CD4-positive, alpha-beta T cell treated with Interleukin-17A for 4 hours (primary cell): ENCODE results near the gene CATSPER3.
"Not testable (repeated sequence)": the region's sequence is repeated elsewhere in the genome, so short reads cannot be mapped to it uniquely, and the experiment has no call there.

Experiments used
- DNase-seq: peaks from one replicate; pipeline ENCODE4 v3.0.0-alpha.2; 2020; ENCODE audit warnings: mixed read lengths

The CATSPER3 gene

DNA sequence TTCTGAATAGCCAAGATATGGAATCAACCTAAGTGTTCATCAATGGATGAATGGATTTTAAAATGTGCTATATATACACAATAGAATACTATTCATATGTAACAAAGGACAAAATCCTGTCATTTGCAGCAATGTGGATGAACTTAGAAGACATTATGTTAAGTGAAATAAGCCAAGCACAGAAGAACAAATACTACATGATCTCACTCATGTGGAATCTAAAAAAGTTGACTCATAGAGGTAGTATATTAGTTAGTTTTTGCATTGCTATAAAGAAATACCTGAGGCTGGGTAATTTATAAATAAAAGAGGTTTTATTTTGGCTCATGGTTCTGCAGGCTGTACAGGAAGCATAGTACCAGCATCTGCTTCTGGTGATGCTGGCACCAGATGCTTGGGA, 8.1 kb downstream of the CATSPER3 start:
- DNase-seq, result no peak

DNA sequence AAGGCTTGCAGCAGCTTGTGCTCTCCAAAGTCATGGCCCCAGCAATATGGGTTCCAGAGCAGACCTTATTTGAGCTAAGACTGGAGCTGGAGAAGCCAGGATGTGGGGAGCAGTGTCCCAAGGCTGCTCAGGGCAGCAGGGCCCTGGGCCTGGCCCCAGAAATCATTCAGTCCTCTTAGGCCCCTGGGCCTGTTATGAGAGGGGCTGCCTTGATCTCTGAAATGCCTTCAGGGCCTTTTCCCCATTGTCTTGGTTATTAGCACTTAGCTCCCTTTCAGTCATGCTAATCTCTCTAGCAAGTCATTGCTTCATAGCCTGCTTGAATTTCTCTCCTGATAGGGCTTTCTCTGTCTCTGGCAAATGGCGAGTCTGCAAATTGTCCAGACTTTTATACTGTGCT, 9.1 kb downstream of the CATSPER3 start:
- DNase-seq, result no peak

DNA sequence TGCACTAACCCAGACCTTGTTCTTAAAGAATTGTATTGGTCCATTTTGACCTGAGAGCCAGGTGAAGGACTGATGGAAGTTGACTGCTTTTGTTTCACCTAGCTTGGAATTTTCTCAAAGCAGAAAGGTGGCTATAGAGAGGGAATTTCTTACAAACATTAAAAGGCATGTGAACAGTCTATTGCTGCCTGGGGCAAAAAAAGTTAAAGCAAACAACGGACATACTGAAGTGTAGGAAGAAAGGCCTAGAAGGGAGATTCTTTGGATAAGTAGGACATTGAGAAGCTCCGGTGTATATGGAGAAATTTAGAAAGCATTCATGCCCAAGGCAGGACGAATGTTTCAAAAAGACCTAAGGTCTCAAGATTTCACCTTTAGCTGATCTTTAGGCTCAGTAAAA, 11.7 kb downstream of the CATSPER3 start:
- no peak for DNase-seq

DNA sequence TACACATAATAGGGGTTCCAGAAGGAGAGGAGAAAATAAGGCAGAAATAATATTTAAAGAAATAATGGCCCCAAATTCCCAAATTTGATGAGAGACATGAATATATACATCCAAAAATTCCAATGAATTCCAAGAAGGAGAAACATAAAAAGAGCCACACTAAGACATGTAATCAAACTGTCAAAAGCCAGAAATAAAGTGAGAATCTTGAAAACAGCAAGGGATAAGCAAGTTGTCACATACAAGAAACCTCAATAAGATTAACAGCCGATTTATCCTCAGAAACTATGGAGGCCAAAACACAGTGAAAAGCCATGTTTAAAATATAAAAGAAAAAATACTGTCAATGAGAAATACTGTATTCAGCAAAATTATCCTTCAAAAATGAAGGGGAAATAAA, 14.5 kb downstream of the CATSPER3 start:
- DNase-seq, result no peak

DNA sequence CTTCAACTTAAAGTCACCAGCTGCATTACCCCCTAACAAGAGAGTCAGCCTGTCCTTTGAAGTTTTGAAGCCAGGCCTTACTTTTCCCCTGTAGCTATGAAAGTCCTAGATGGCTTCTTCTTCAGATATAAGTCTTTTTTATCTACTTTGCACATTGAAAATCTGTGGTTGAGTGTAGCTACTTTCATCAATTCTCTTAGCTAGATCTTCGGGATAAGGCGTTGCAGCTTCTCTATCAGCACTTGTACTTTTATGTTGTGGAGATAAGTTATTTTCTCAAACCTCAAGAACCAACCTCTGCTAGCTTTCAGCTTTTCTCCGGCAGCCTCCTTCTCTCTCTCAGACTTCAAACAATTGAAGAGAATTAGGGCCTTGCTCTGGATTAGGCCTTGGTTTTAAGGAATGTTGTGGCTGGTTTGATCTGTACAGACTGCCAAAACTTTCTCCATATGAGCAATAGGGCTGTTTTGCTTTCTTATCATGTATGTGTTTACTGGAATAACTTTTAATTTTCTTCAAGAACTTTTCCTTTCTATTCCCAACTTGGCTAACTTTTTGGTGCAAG, 21.6 kb downstream of the CATSPER3 start:
- DNase-seq, result no peak

DNA sequence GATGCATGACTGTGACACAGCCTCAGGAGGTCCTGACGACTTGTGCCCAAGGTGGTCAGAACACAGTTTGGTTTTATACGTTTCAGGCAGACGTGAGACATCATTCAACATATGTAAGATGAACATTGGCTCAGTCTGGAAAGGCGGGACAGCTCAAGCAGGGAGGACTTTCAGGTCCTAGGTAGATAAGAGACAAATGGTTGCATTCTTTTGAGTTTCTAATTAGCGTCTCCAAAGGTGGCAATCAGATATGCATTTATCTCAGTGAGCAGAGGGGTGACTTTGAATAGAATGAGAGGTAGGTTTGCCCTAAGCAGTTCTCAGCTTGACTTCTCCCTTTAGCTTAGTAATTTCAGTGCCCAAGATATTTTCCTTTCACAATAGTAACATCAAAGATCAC, 22.5 kb downstream of the CATSPER3 start:
- not testable (repeated sequence) for DNase-seq

DNA sequence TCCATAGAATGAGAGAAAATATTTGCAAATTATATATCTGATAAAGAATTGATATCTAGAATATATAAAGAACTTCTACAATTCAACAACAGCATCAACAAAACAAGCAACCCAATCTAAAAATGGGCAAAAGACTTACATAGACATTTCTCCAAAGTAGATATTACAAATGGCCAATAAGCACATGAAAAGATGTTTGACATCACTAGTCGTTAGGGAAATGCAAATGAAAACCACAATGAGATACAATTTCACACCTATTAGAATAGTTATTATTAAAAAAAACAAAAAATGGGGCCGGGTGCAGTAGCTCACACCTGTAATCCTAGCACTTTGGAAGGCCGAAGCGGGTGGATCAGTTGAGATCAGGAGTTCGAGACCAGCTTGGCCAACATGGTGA, 24.4 kb downstream of the CATSPER3 start:
- DNase-seq, result no peak

DNA sequence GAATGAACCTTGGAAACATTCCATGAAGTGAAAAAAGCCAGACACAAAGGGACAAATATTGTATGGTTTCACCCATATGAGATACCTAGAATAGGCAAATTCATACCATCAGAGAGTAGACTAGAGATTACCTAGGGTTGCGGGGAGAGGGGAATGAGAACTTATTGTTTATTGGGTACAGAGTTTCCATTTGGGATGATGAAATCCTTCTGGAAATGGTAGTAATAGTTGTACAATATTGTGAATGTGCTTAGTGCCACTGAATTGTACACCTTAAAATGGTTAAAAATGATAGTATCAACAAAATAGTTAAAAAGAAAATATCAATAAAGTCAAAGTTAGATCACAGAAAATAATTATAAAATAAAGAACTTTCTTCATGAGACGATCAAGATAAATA, 25.5 kb downstream of the CATSPER3 start:
- DNase-seq, result no peak

DNA sequence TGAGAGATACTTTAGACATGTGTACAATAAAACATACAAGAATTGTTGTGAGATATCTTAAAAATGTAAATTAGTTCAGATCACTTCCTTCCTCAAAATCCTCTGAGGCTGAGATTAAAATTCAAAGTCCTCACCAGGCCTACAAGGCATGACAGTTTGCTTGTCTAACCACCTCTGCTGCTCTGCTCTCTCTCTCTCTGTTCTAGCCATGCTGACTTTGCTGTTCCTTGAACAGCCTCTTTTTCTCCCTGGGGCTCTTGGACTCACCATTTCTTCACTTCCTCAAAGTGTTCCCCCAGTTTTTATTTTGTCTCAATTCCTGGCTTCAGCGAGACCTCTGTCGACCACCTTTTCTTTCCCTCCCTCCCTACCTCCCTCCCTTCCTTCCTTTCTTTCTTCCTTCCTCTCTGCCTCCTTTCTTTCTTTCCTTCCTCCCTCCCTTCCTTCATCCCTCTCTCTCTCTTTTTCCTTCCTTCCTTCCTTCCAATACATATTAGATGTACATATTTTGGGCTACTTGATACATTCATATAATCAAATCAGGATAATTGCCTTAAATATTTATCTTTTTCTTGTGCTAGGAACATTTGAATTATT, 27.0 kb downstream of the CATSPER3 start:
- DNase-seq, result no peak

DNA sequence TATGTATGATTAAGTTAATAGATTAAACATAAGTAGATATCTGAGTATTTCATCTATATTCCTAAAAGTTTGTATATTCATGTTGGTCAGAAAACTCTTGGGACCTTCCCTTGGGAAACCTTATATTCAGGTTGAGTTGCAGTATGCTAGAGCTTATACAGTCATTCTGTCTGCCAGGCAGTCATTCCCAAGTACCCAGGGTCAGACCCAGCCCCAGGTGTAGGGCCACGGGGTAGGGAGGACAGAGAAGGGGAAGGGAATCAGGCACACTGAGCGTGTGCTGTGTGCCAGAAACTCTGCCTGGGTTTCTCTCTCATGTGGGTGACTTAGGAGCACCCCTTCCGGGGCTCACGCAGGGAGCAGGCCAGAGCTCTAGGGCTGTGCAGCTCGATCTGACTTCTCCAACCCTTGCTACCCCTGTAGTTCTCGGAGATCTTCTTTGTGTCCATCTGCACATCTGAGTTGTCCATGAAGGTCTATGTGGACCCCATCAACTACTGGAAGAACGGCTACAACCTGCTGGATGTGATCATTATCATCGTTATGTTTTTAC, 28.2 kb downstream of the CATSPER3 start:
- no peak for DNase-seq

DNA sequence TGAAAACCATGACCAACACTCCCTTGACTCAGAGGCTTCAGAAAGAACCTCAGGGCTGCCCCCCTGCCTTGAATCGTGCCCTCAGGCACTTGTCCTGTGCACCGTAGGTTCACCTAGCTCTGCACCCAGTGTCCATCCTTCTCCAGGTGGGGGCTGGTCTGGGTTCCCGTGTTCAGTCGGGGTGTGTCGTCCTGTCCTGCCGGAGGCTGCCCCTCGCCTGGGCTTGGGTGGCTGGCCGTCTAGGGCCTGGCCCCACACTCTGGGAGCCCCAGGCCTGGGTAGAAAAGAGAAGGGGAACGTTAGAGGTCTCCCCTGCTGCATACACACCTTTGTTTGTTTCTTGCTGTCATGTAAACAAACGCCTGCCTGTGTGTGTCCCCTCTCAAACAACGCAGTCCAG, 29.3 kb downstream of the CATSPER3 start:
- no peak for DNase-seq

DNA sequence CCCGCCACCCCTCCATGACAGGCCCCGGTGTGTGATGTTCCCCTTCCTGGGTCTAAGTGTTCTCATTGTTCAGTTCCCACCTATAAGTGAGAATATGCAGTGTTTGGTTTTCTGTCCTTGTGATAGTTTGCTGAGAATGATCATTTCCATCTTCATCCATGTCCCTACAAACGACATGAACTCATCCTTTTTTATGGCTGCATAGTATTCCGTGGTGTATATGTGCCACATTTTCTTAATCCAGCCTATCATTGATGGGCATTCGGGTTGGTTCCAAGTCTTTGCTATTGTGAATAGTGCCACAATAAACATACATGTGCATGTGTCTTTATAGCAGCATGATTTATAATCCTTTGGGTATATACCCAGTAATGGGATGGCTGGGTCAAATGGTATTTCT, 30.4 kb downstream of the CATSPER3 start:
- DNase-seq, result not testable (repeated sequence)

DNA sequence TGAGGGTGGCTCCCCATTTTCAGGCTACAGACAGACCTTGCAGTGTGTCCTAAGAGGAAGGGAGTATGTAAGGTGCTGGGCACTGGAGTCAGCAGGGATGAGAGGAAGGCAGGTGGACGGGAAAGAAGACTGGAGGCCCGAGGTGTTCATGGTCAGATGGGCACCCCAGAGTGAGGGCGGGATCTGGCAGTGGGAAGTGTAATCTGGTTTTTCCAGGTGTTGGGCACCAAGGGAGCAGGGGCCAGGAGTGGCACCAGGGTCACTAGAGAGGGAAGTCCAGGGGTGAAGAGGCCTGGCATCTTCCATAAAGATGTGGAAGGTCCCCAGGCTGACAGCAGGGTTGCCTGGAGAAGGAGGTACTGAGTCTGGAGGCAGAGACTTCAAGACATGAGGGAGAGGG, 36.7 kb downstream of the CATSPER3 start:
- DNase-seq, result no peak

DNA sequence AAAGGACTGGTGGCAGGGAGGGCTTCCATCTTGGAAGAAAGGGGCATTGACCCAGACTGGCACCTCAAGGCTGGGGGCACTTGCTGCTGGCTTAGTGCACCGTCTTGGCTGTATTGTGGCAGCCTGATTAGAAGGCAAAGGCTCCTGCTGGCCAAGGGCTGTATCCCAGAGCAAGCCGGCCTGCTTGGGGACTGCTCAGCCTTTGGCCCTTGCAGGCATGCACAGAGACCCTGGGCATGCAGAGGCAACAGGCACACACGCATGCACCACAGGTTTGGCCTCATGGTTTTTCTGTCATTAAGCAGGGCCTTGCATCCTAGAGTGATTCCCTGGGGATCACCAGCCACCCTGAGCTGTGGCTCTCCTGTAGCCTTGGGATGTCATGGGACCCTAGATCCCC, 37.4 kb downstream of the CATSPER3 start:
- DNase-seq, result no peak

DNA sequence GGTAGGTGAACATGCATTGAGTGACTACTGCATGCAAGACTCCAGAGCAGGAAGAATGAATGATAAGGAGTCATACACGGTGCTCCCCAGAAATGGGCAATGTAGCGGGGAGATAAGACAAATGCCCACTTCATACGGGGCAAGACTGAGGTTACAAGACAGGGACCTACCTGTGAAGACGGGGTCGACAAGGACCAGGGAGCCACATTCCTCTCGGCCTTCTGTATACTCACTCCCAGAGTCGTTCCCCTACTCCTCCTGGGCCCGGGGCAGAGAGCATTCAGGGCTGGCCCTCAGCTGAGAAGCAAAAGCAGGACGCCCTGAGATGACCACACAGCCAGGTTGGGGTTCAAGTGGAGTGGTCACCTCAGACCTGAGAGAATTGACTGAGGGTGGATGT, 39.6 kb downstream of the CATSPER3 start:
- DNase-seq, result no peak

DNA sequence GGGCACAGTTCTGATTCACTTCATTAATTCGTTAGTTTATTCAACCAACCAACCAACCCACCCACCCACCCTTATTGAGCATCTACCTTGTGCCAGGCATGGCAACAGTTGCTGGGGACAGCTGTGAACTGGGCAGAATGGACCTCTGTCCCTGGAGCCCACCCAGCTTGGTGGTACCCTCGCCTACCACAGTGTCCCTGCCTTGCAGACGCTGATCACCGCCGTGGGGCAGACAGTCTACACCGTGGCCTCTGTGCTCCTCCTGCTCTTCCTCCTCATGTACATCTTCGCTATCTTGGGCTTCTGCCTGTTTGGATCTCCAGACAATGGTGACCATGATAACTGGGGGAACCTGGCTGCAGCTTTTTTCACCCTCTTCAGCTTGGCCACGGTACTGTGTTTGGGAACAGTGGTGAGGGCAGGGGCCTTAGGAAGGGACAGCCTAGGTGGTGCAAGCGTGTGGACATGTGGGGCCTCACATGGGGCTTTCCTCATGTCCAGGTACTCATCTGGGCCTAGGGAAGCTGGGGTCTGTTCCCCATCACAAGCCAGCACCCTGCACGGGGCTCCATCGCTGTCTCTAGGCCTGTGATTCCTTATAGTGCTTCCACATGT, 40.1 kb downstream of the CATSPER3 start:
- DNase-seq, result no peak

DNA sequence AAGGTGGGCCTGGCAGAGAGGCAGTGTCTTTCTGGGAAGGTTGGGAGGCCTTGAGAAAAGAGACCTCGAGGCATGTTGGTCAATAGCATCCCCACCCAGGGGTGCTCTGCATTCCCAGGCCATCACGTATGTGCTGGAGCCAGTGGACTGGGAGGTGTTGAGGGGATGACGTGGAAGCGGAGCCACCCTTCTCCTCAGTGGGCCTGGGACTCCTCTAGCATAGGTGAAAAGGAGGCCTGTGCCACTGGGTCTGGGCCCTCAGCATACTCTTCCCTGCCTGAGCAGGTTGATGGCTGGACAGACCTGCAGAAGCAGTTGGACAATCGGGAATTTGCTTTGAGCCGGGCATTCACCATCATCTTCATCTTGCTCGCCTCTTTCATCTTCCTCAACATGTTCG, 40.8 kb downstream of the CATSPER3 start:
- DNase-seq, result no peak

DNA sequence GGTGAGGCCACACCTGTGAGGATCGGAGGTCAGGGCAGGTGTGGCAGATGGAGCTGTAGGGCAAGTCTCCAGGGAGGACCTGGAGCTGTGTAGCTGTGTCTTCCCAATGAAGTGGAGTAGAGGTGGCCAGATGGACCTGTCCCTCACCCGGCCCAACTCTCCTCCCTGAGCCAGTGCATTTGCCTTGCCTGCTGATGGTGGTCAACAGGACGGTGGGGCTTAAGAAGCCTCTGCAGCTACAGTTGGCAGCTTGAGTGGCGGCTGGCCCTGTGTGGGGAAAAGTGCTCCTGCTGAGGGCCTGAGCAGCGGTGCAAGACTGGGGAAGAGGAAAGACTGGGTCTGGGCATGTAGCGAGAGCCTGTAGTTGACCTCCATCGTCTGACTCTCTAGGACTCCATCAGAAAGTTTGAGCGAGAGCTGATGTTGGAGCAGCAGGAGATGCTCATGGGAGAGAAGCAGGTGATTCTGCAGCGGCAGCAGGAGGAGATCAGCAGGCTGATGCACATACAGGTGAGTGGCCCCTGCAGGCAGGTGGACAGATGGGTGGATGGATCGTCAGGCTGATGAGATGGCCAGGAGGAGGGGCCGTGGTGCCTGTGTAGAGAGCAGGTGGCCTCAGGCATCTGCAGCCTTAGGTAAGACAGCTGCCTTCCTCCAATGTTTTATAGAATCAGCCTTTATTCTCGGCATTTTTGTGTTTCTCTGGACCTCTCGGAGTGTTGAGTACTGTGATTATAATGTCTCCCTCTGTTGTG, 41.5 kb downstream of the CATSPER3 start:
- DNase-seq, result no peak

DNA sequence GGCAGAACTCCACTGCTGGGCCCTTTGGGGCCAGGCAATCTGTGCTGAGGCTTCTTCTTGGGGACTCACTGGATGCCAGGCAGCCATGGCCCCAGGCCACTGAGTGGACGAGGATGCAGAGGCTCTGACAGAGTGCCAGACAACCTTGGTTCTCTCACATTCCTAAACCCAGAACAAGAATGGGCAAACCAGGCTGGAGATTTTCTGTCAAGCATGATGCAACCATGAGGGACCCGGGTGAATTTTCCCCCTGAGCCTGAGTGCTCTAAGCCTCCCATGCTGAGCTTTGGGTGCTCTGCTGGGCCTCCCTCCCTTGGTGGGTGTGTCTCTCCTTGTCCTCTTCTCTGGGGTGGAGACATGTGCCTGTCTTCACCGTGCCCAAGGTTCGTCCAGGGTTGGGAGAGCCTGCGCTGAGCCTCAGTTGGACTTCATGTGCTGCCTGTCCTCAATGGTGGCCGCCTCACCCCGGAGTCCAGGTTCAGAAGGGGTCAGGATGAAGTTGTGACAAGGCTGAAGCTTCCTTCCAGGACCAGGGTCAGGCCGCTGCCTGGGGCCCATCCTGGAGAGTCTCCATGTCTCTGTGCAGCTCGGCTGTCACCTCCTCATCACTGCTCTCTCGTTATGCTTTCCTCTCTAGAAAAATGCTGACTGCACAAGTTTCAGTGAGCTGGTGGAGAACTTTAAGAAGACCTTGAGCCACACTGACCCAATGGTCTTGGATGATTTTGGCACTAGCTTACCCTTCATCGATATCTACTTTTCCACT, 42.2 kb downstream of the CATSPER3 start:
- no peak for DNase-seq

DNA sequence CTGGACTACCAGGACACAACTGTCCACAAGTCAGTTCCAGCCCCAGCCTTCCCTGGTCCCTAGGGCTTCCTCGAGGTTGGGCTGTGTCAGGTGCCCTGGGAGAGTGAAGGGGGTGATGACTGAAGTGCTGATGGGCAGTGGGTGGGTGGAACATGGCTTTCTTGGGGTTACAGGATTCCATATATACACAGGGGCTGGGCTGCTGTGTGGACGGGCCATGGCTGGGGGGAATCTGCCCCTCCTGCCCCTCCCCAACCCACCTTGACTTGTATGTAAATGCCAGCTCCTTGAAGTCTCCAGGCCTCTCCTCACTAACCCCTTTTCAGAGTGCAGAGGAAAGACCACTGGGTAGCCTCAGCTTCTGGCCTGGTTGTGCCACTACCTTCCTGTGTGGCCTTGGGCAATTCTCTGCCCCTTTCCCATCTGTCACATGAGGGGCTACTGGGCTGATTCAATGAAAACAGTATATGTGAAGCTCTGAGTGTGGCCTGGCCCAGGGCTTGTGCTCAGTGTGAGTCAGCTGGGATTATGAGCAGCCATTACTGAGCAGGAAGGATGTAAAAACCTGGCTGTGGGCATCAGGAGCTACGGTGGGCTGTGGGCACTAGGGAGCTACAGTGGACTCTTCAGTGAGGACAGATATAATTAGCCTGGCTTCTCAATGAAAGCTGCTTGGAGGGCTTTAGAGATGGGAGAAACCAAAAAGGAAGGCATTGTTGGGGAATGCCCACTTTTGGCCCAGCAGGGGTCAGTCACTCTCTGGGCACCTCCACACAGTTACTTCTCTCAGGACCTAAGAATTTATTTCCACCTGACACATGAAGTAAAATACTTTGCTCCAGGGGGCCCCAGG, 43.0 kb downstream of the CATSPER3 start:
- DNase-seq, result no peak

DNA sequence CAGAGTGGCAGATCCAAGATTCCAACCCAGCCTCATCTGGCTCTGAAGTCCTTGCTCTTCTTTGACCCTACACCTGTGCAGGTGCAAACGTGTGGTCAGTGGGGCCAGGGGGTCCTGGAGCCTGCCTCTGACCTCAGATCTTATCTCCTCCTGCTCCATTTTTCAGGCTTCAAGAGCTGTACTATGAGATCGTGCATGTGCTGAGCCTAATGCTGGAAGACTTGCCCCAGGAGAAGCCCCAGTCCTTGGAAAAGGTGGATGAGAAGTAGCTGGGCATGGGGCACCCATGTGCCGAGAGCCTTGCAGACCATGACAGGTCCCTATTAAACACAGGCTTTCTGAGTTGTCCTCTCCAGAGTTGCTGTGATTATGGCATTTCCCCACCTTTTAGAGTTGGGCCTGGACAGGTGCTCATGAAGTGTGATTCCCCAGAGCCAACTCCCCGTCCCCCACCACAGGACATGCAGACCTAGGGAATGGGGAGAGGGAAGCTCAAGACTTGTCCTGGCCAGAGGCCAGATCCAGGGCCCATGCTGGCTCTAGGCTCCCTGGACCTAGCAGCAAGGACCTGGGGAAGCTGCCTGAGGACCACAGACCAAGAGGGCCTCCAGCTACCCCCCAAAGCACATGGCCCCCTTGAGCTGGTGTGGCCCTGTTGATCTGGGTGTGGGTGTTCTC, 43.8 kb downstream of the CATSPER3 start:
- DNase-seq, result no peak
